Ovary (tissue), 9 donors: ENCODE measurements around the gene RBM20. TPM values are rescaled to one million over a fixed set of nuclear protein-coding genes. Genes with fewer than 3 reads are reported as not detected.
A peak's percentile ranks its signal among the peaks of the same experiment; 100 is the strongest.

Source experiments
- DNase-seq, 5 donors: peaks; one replicate each; pipeline ENCODE4 v3.0.0-alpha.2; 2019 to 2020
- H3K27ac ChIP-seq, 2 donors: fragments of 200-600 bp; one replicate each; pipeline versions ENCODE4 v1.5.1 to v1.8.0; 2019 to 2022
- H3K27me3 ChIP-seq: fragments of 200-600 bp; one replicate; pipeline ENCODE4 v1.8.0; 2022
- H3K36me3 ChIP-seq: fragments of 200-600 bp; sonication (generic); one replicate; pipeline ENCODE4 v1.5.1; 2019
- H3K4me1 ChIP-seq: one replicate; pipeline ENCODE4 v1.8.1; 2013; ENCODE audit warnings: mild to moderate bottlenecking, moderate library complexity; ENCODE audit not compliant: insufficient read depth
- H3K4me3 ChIP-seq: fragments of 200-600 bp; sonication (generic); one replicate; pipeline ENCODE4 v1.5.1; 2017
- H3K9me3 ChIP-seq, 2 donors: fragments of 200-600 bp in 1 of 2; sonication (generic) in 1 of 2; one replicate each; pipeline versions ENCODE4 v1.5.1 to v1.8.1; 2013 to 2019; ENCODE audit warnings: mild to moderate bottlenecking in 1 of 2, moderate library complexity in 1 of 2
- CTCF ChIP-seq, 3 donors: fragments of 450-650 bp in 2 of 3; fragments of 200-600 bp in 1 of 3; IDR thresholded peaks; one replicate each; pipeline versions ENCODE4 v1.5.1 to v1.8.0; 2016 to 2022; ENCODE audit warnings: antibody characterized with exemption in 3 of 3, mild to moderate bottlenecking in 1 of 3
- EP300 ChIP-seq: sonication (generic); formaldehyde crosslinking; IDR thresholded peaks from one replicate; pipeline ENCODE4 v1.6.1; 2017; ENCODE audit warnings: antibody characterized with exemption
- POLR2A ChIP-seq: fragments of 450-650 bp; IDR thresholded peaks from one replicate; pipeline ENCODE4 v1.6.1; 2017; ENCODE audit warnings: antibody characterized with exemption, mild to moderate bottlenecking, moderate library complexity
- WGBS, 3 donors: extraction: QIAGEN DNeasy Blood & Tissue Kit in 1 of 3; methylation state at CpG; one replicate each; pipeline versions ENCODE4 v1.1.5 to v1.1.7; 2013 to 2017; 5-methylcytosine and 5-hydroxymethylcytosine counted together
- intact Hi-C, 4 donors: fragments of 100-400 bp; cut with DNase I; formaldehyde crosslinking; loops; one replicate each; pipeline versions ENCODE4 v1.11.0 to v1.15.1; 2022 to 2023
- polyA plus RNA-seq, 2 donors: library from polyadenylated mRNA; stranded (reverse); fragments of 200-250 nt in 1 of 2; fragments of 350-450 nt in 1 of 2; fragmentation: Illumina TruSeq in 1 of 2; extraction: RNeasy Lipid Tissue Mini Kit (QIAGEN cat#74804) in 1 of 2; gene quantifications; one replicate each; pipeline ENCODE4 v1.2.3, GENCODE V29; 2013 to 2014
- total RNA-seq, 7 donors: library from RNA; depleted of rRNA in 2 of 7; stranded (reverse); fragments of >200 nt in 2 of 7; fragmentation: NEBNext Ultra II Directional in 3 of 7; extraction: Animal tissue kit (Norgen Biotek cat#: 25700) in 3 of 7; gene quantifications; one replicate each; pipeline versions ENCODE4 v1.1.0 to v1.2.4, GENCODE V29; 2016 to 2023
- donor health status: DM: no; HTN: no; CAD: no; lungs with moderate emphysema.
- donor health status: DM: no; HTN: no; CAD: no.
- donor health status: Bipolar disorder and iron deficiency.
- donor health status: DM: yes; HTN: yes; CAD: no.
- donor health status: DM: no; HTN: no; CAD: no.
- donor health status: DM: yes; HTN: yes; CAD: no.

The RBM20 gene
- total and polyA plus RNA-seq, 9 donors: 0.96 to 4.9 (median 3.6) TPM

- no peaks in the 10 kb centered on the region for H3K9me3 ChIP-seq
- DNase-seq: no peak
- intact Hi-C loops: no loop called here
- H3K4me3 ChIP-seq: no peak overlapping the region
- TF ChIP-seq CTCF (IDR thresholded peaks at IDR 0.05) (no peak), EP300 (no peak), POLR2A (no peak)
- WGBS, 3 donors: 19 to 28% (median 25%) methylated on average over 5 of the region's 5 CpGs
- peaks cover 7% of the 10 kb centered on the region for H3K4me1 ChIP-seq
- H3K27ac ChIP-seq: no peak overlapping the region
- no peaks in the 10 kb centered on the region for H3K27me3 ChIP-seq
- no peaks in the 10 kb centered on the region for H3K36me3 ChIP-seq
Measured at GRCh38 chr10:110641256-110641655, 2.9 kb upstream of the RBM20 start.

GRCh38 chr10:110642204-110643034, 1.7 kb upstream of the RBM20 start:
- Histone ChIP-seq H3K27ac (no peak overlapping the region), H3K4me3 (no peak overlapping the region), H3K4me1 (peaks cover 7% of the 10 kb centered on the region), H3K27me3 (no peaks in the 10 kb centered on the region), H3K36me3 (no peaks in the 10 kb centered on the region), H3K9me3 (no peaks in the 10 kb centered on the region)
- WGBS, 3 donors: 49 to 60% (median 55%) methylated on average over 14 of the region's 14 CpGs
- intact Hi-C loops: no loop called here
- no peak for DNase-seq
- TF ChIP-seq CTCF (IDR thresholded peaks at IDR 0.05) (no peak), EP300 (no peak), POLR2A (no peak)

- intact Hi-C loops: no loop called here
- no peak for TF ChIP-seq CTCF (IDR thresholded peaks at IDR 0.05)
- Histone ChIP-seq H3K27ac (no peak overlapping the region), H3K4me3 (peak overlapping the region; percentile 46), H3K36me3 (no peaks in the 10 kb centered on the region), H3K4me1 (peaks cover 7% of the 10 kb centered on the region), H3K27me3 (no peaks in the 10 kb centered on the region), H3K9me3 (no peaks in the 10 kb centered on the region)
- no peak for DNase-seq
- 11 to 16% (median 15%) methylated on average over 40 of the region's 40 CpGs for WGBS, 3 donors
Measured at GRCh38 chr10:110643035-110643652, 992 bp upstream of the RBM20 start.

- Histone ChIP-seq H3K36me3 (no peaks in the 10 kb centered on the region), H3K27me3 (no peaks in the 10 kb centered on the region), H3K27ac (no peak overlapping the region)
Measured at GRCh38 chr10:110644598-110645462, 694 bp downstream of the RBM20 start.

More at GRCh38 chr10:110644598-110645462, 694 bp downstream of the RBM20 start:
- H3K4me3 ChIP-seq: peak overlapping the region; percentile 46
- WGBS, 3 donors: 35 to 45% (median 36%) methylated on average over 29 to 31 of the region's 31 CpGs
- peaks cover 7% of the 10 kb centered on the region for H3K4me1 ChIP-seq
- TF ChIP-seq EP300: no peak
- TF ChIP-seq POLR2A: no peak
- TF ChIP-seq CTCF (IDR thresholded peaks at IDR 0.05): no peak
- intact Hi-C loops: no loop called here
- H3K9me3 ChIP-seq: no peaks in the 10 kb centered on the region
- DNase-seq: no peak
